Measurements from ENCODE around the gene NAALADL2. TPM values are rescaled to one million over a fixed set of nuclear protein-coding genes. Genes with fewer than 3 reads are reported as not detected.

NAALADL2 gene
- total and polyA plus RNA-seq, 2 donors from 2014 or later, result 2.0 to 20.2 TPM

GRCh38 chr3:175383371-175383770 lies 524.2 kb downstream of the NAALADL2 start:
- DNase-seq, result no peak
- H3K36me3 ChIP-seq (ENCODE audit: control insufficient read depth in 2 of 3, insufficient read depth in 3 of 3, low read length in 3 of 3), result no peaks in the 10 kb centered on the region
- no peaks in the 10 kb centered on the region for H3K27me3 ChIP-seq (ENCODE audit: control insufficient read depth, insufficient read depth, low read length)
- H3K9me3 ChIP-seq (ENCODE audit: control insufficient read depth in 2 of 3, insufficient read depth in 1 of 3, low read length in 3 of 3), result no peaks in the 10 kb centered on the region
- H3K4me1 ChIP-seq (ENCODE audit: control insufficient read depth in 2 of 3, insufficient read depth in 2 of 3, low read depth in 1 of 3, low read length in 3 of 3), result no peaks in the 10 kb centered on the region
- TF ChIP-seq CTCF (IDR thresholded peaks at IDR 0.05; ENCODE audit: borderline replicate concordance, extremely low read depth, insufficient read depth), result no peak
- H3K27ac ChIP-seq (ENCODE audit: low read depth in 2 of 2, low read length in 2 of 2), result no peak overlapping the region
- intact Hi-C loops (cut with DNase I), result no loop called here
- FAIRE-seq, result no peak
- no peak overlapping the region for H3K4me3 ChIP-seq (ENCODE audit: low read length in 3 of 3)
- H3K9ac ChIP-seq (ENCODE audit: low read length in 3 of 3), result no peak overlapping the region

GRCh38 chr3:175383813-175384212 lies 524.7 kb downstream of the NAALADL2 start:
- Histone ChIP-seq H3K27me3 (ENCODE audit: control insufficient read depth, insufficient read depth, low read length) (no peaks in the 10 kb centered on the region), H3K9me3 (ENCODE audit: control insufficient read depth in 2 of 3, insufficient read depth in 1 of 3, low read length in 3 of 3) (no peaks in the 10 kb centered on the region), H3K4me3 (ENCODE audit: low read length in 3 of 3) (no peak overlapping the region), H3K27ac (ENCODE audit: low read depth in 2 of 2, low read length in 2 of 2) (no peak overlapping the region), H3K4me1 (ENCODE audit: control insufficient read depth in 2 of 3, insufficient read depth in 2 of 3, low read depth in 1 of 3, low read length in 3 of 3) (no peaks in the 10 kb centered on the region), H3K36me3 (ENCODE audit: control insufficient read depth in 2 of 3, insufficient read depth in 3 of 3, low read length in 3 of 3) (no peaks in the 10 kb centered on the region), H3K9ac (ENCODE audit: low read length in 3 of 3) (no peak overlapping the region)
- no peak for FAIRE-seq
- intact Hi-C loops (cut with DNase I), result no loop called here
- TF ChIP-seq CTCF (IDR thresholded peaks at IDR 0.05; ENCODE audit: borderline replicate concordance, extremely low read depth, insufficient read depth), result no peak
- DNase-seq, result no peak

DNA sequence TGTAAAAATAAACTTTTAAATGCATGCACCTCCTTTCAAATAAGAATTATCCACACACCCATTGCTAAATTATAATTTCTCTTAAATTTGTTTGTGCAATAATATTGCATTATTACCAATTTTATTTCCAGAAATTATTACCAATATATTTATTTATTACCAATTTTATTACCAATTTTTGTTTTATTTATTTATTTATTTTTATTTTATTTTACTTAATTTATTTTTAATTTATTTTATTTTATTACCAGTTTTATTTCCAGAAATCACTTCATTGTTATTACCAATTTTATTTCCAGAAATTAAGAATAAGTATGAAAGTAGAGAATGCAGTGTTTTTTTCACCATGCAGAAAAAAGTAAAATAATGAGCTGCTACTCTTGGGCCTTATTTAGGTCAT lies 525.4 kb downstream of the NAALADL2 start:
- no peak for TF ChIP-seq CTCF (IDR thresholded peaks at IDR 0.05; ENCODE audit: borderline replicate concordance, extremely low read depth, insufficient read depth)
- Histone ChIP-seq H3K4me3 (ENCODE audit: low read length in 3 of 3) (no peak overlapping the region), H3K36me3 (ENCODE audit: control insufficient read depth in 2 of 3, insufficient read depth in 3 of 3, low read length in 3 of 3) (no peaks in the 10 kb centered on the region), H3K27ac (ENCODE audit: low read depth in 2 of 2, low read length in 2 of 2) (no peak overlapping the region), H3K4me1 (ENCODE audit: control insufficient read depth in 2 of 3, insufficient read depth in 2 of 3, low read depth in 1 of 3, low read length in 3 of 3) (no peaks in the 10 kb centered on the region), H3K27me3 (ENCODE audit: control insufficient read depth, insufficient read depth, low read length) (no peaks in the 10 kb centered on the region), H3K9ac (ENCODE audit: low read length in 3 of 3) (no peak overlapping the region), H3K9me3 (ENCODE audit: control insufficient read depth in 2 of 3, insufficient read depth in 1 of 3, low read length in 3 of 3) (no peaks in the 10 kb centered on the region)
- peak; percentile 97 for FAIRE-seq
- intact Hi-C loops (cut with DNase I), result no loop called here
- no peak for DNase-seq

DNA sequence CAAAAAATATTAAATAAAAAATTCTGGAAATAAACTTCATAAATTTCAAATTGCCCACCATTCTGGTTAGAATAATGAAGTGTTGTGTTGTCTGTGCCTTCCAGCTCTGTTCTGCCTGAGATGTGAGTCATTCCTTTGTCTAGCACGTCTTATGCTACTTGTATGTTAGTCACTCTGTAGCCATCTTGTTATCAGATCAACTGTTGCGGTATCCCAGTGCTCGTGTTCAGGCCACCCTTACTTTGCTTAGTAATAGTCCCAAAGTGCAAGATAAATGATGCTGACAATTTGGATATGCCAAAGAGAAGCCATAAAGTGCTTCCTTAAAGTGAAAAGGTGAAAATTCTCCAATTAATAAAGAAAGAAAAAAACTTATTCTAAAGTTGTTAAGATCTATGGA lies 527.5 kb downstream of the NAALADL2 start:
- Histone ChIP-seq H3K27ac (ENCODE audit: low read depth in 2 of 2, low read length in 2 of 2) (no peak overlapping the region), H3K9me3 (ENCODE audit: control insufficient read depth in 2 of 3, insufficient read depth in 1 of 3, low read length in 3 of 3) (no peaks in the 10 kb centered on the region), H3K36me3 (ENCODE audit: control insufficient read depth in 2 of 3, insufficient read depth in 3 of 3, low read length in 3 of 3) (no peaks in the 10 kb centered on the region), H3K4me1 (ENCODE audit: control insufficient read depth in 2 of 3, insufficient read depth in 2 of 3, low read depth in 1 of 3, low read length in 3 of 3) (no peaks in the 10 kb centered on the region), H3K27me3 (ENCODE audit: control insufficient read depth, insufficient read depth, low read length) (no peaks in the 10 kb centered on the region), H3K4me3 (ENCODE audit: low read length in 3 of 3) (no peak overlapping the region), H3K9ac (ENCODE audit: low read length in 3 of 3) (no peak overlapping the region)
- DNase-seq (no peak), FAIRE-seq (no peak)
- intact Hi-C loops (cut with DNase I), result no loop called here
- no peak for TF ChIP-seq CTCF (IDR thresholded peaks at IDR 0.05; ENCODE audit: borderline replicate concordance, extremely low read depth, insufficient read depth)

Data from kidney (tissue), 14 donors.